ENCODE data around the gene FARS2. TPM values are rescaled to one million over a fixed set of nuclear protein-coding genes. Genes with fewer than 3 reads are reported as not detected.

FARS2 gene
- total and polyA plus RNA-seq, 7 experiments from 2014 or later = 16.2 to 28.1 (median 20.8) TPM

- H3K27me3 Mint-ChIP-seq = no peaks in the 10 kb centered on the region
- no peaks in the 10 kb centered on the region for H3K27me3 ChIP-seq (ENCODE audit: control insufficient read depth in 2 of 2, insufficient read depth in 2 of 2, low read length in 2 of 2)
- ChIA-PET CTCF (no interaction called here), POLR2A (interaction anchor here (0.9 kb wide), 1 partner anchor 9 kb away, joined by 3 read pairs; no protein-coding TSS in a partner anchor)
- no peaks in the 10 kb centered on the region for H3K4me1 ChIP-seq (ENCODE audit: control insufficient read depth in 2 of 2, insufficient read depth in 2 of 2, low read length in 2 of 2)
- peaks cover 0 to 28% (median 12%) of the 10 kb centered on the region in 7 donors for H3K4me1 Mint-ChIP-seq
- no peak overlapping the region for H3K27ac Mint-ChIP-seq
- intact Hi-C loops (cut with micrococcal nuclease) = no loop called here
- ATAC-seq = no peak
- H3K36me3 ChIP-seq (ENCODE audit: control insufficient read depth in 2 of 3, insufficient read depth in 3 of 3, low read length in 3 of 3) = no peaks in the 10 kb centered on the region
- peaks cover 0 to 29% (median 10%) of the 10 kb centered on the region in 11 donors for H3K9me3 Mint-ChIP-seq
- H3K4me3 ChIP-seq (ENCODE audit: low read length) = no peak overlapping the region
- H3K9me3 ChIP-seq (ENCODE audit: control insufficient read depth in 2 of 3, low read length in 3 of 3) = no peaks in the 10 kb centered on the region
- H3K27ac ChIP-seq (ENCODE audit: low read depth, low read length) = no peak overlapping the region
- no peak for DNase-seq
- H3K36me3 Mint-ChIP-seq = peaks cover 5 to 70% (median 59%) of the 10 kb centered on the region in 5 donors
- no peak overlapping the region for H3K4me3 Mint-ChIP-seq
These were observed 309.3 kb downstream of the FARS2 start for GRCh38 chr6:5570641-5571040.

GRCh38 chr6:5580736-5581581 is 319.6 kb downstream of the FARS2 start:
- H3K4me1 ChIP-seq (ENCODE audit: control insufficient read depth in 2 of 2, insufficient read depth in 2 of 2, low read length in 2 of 2) = peaks cover 0 to 12% of the 10 kb centered on the region in 2 donors
- no peak overlapping the region for H3K27ac ChIP-seq (ENCODE audit: low read depth, low read length)
- H3K4me3 Mint-ChIP-seq = peak overlapping the region in 9 of 10 donors; percentile 2 to 63 (median 50)
- ChIA-PET POLR2A (interaction anchor here (0.6 to 1.4 kb wide), 2 partner anchors 9 to 86 kb away, joined by 3 to 9 read pairs; no protein-coding TSS in a partner anchor), CTCF (no interaction called here)
- H3K36me3 ChIP-seq (ENCODE audit: control insufficient read depth in 2 of 3, insufficient read depth in 3 of 3, low read length in 3 of 3) = no peaks in the 10 kb centered on the region
- no peak overlapping the region for H3K4me3 ChIP-seq (ENCODE audit: low read length)
- peak overlapping the region; percentile 66 to 93 (median 80) for H3K27ac Mint-ChIP-seq
- no peaks in the 10 kb centered on the region for H3K9me3 ChIP-seq (ENCODE audit: control insufficient read depth in 2 of 3, low read length in 3 of 3)
- no peak for ATAC-seq
- H3K9me3 Mint-ChIP-seq = peaks cover 0 to 12% (median 4%) of the 10 kb centered on the region in 11 donors
- no peaks in the 10 kb centered on the region for H3K27me3 ChIP-seq (ENCODE audit: control insufficient read depth in 2 of 2, insufficient read depth in 2 of 2, low read length in 2 of 2)
- H3K36me3 Mint-ChIP-seq = peaks cover 3 to 25% (median 20%) of the 10 kb centered on the region in 5 donors
- H3K4me1 Mint-ChIP-seq = peaks cover 9 to 20% (median 16%) of the 10 kb centered on the region in 7 donors
- no peaks in the 10 kb centered on the region for H3K27me3 Mint-ChIP-seq
- intact Hi-C loops (cut with micrococcal nuclease) = loop anchor here in 1 of 2 donors (1.0 to 10.0 kb wide), 9 partner anchors 84 to 966 kb away; partner anchors contain the start of gene NRN1
- DNase-seq = peak in 6 of 9 donors; percentile 7 to 48 (median 15)

- H3K4me1 Mint-ChIP-seq = peaks cover 9 to 20% (median 16%) of the 10 kb centered on the region in 7 donors
- ATAC-seq (no peak), DNase-seq (no peak)
- POLR2A ChIA-PET = interaction anchor here (0.8 kb wide), 1 partner anchor 85 kb away, joined by 3 read pairs; no protein-coding TSS in a partner anchor
- peaks cover 0 to 12% of the 10 kb centered on the region in 2 donors for H3K4me1 ChIP-seq (ENCODE audit: control insufficient read depth in 2 of 2, insufficient read depth in 2 of 2, low read length in 2 of 2)
- H3K36me3 Mint-ChIP-seq = peaks cover 3 to 26% (median 19%) of the 10 kb centered on the region in 5 donors
- H3K27me3 ChIP-seq (ENCODE audit: control insufficient read depth in 2 of 2, insufficient read depth in 2 of 2, low read length in 2 of 2) = no peaks in the 10 kb centered on the region
- CTCF ChIA-PET = interaction anchor here (0.5 to 1.1 kb wide), 3 partner anchors 85 to 128 kb away, joined by 3 to 4 read pairs (median 3); no protein-coding TSS in a partner anchor
- no peaks in the 10 kb centered on the region for H3K36me3 ChIP-seq (ENCODE audit: control insufficient read depth in 2 of 3, insufficient read depth in 3 of 3, low read length in 3 of 3)
- H3K4me3 ChIP-seq (ENCODE audit: low read length) = no peak overlapping the region
- intact Hi-C loops (cut with micrococcal nuclease) = loop anchor here in 1 of 2 donors (5.0 to 10.0 kb wide), 4 partner anchors 162 to 965 kb away; partner anchors contain the start of gene NRN1
- peak overlapping the region in 1 of 9 donors; percentile 40 for H3K27ac Mint-ChIP-seq
- H3K27me3 Mint-ChIP-seq = no peaks in the 10 kb centered on the region
- H3K9me3 ChIP-seq (ENCODE audit: control insufficient read depth in 2 of 3, low read length in 3 of 3) = no peaks in the 10 kb centered on the region
- peaks cover 0 to 16% (median 9%) of the 10 kb centered on the region in 11 donors for H3K9me3 Mint-ChIP-seq
- H3K27ac ChIP-seq (ENCODE audit: low read depth, low read length) = no peak overlapping the region
- H3K4me3 Mint-ChIP-seq = no peak overlapping the region
These were observed 321.4 kb downstream of the FARS2 start for GRCh38 chr6:5582762-5583161.

GRCh38 chr6:5583528-5583927 is 322.2 kb downstream of the FARS2 start:
- H3K4me3 ChIP-seq (ENCODE audit: low read length) = no peak overlapping the region
- Mint-ChIP-seq H3K4me3 (no peak overlapping the region), H3K36me3 (peaks cover 3 to 26% (median 19%) of the 10 kb centered on the region in 5 donors), H3K4me1 (peaks cover 9 to 22% (median 17%) of the 10 kb centered on the region in 7 donors), H3K9me3 (peaks cover 0 to 16% (median 9%) of the 10 kb centered on the region in 11 donors), H3K27me3 (no peaks in the 10 kb centered on the region), H3K27ac (no peak overlapping the region)
- ATAC-seq = no peak
- H3K9me3 ChIP-seq (ENCODE audit: control insufficient read depth in 2 of 3, low read length in 3 of 3) = no peaks in the 10 kb centered on the region
- intact Hi-C loops (cut with micrococcal nuclease) = loop anchor here in 1 of 2 donors (5.0 to 10.0 kb wide), 4 partner anchors 161 to 964 kb away; partner anchors contain the start of gene NRN1
- H3K27ac ChIP-seq (ENCODE audit: low read depth, low read length) = no peak overlapping the region
- ChIA-PET POLR2A (no interaction called here), CTCF (interaction anchor here (0.5 to 0.9 kb wide), 2 partner anchors 87 to 128 kb away, joined by 3 to 4 read pairs; no protein-coding TSS in a partner anchor)
- H3K4me1 ChIP-seq (ENCODE audit: control insufficient read depth in 2 of 2, insufficient read depth in 2 of 2, low read length in 2 of 2) = peaks cover 0 to 12% of the 10 kb centered on the region in 2 donors
- no peaks in the 10 kb centered on the region for H3K27me3 ChIP-seq (ENCODE audit: control insufficient read depth in 2 of 2, insufficient read depth in 2 of 2, low read length in 2 of 2)
- DNase-seq = no peak
- H3K36me3 ChIP-seq (ENCODE audit: control insufficient read depth in 2 of 3, insufficient read depth in 3 of 3, low read length in 3 of 3) = no peaks in the 10 kb centered on the region

- peak overlapping the region in 1 of 10 donors; percentile 45 for H3K4me3 Mint-ChIP-seq
- H3K4me3 ChIP-seq (ENCODE audit: low read length) = no peak overlapping the region
- peaks cover 0 to 16% (median 9%) of the 10 kb centered on the region in 11 donors for H3K9me3 Mint-ChIP-seq
- H3K36me3 Mint-ChIP-seq = peaks cover 3 to 26% (median 19%) of the 10 kb centered on the region in 5 donors
- DNase-seq (no peak), ATAC-seq (no peak)
- intact Hi-C loops (cut with micrococcal nuclease) = loop anchor here in 1 of 2 donors (5.0 to 10.0 kb wide), 4 partner anchors 161 to 963 kb away; partner anchors contain the start of gene NRN1
- no peaks in the 10 kb centered on the region for H3K36me3 ChIP-seq (ENCODE audit: control insufficient read depth in 2 of 3, insufficient read depth in 3 of 3, low read length in 3 of 3)
- ChIA-PET POLR2A (no interaction called here), CTCF (interaction anchor here (1.1 kb wide), 1 partner anchor 113 kb away, joined by 4 read pairs; no protein-coding TSS in a partner anchor)
- no peak overlapping the region for H3K27ac Mint-ChIP-seq
- no peaks in the 10 kb centered on the region for H3K9me3 ChIP-seq (ENCODE audit: control insufficient read depth in 2 of 3, low read length in 3 of 3)
- H3K4me1 ChIP-seq (ENCODE audit: control insufficient read depth in 2 of 2, insufficient read depth in 2 of 2, low read length in 2 of 2) = peaks cover 0 to 12% of the 10 kb centered on the region in 2 donors
- H3K27ac ChIP-seq (ENCODE audit: low read depth, low read length) = no peak overlapping the region
- H3K4me1 Mint-ChIP-seq = peaks cover 9 to 25% (median 19%) of the 10 kb centered on the region in 7 donors
- H3K27me3 Mint-ChIP-seq = no peaks in the 10 kb centered on the region
- H3K27me3 ChIP-seq (ENCODE audit: control insufficient read depth in 2 of 2, insufficient read depth in 2 of 2, low read length in 2 of 2) = no peaks in the 10 kb centered on the region
These were observed 322.8 kb downstream of the FARS2 start for GRCh38 chr6:5584078-5584482.

GRCh38 chr6:5587648-5588047 is 326.3 kb downstream of the FARS2 start:
- no peak for ATAC-seq
- peaks cover 0 to 18% (median 0%) of the 10 kb centered on the region in 7 donors for H3K4me1 Mint-ChIP-seq
- H3K36me3 Mint-ChIP-seq = peaks cover 0 to 32% (median 23%) of the 10 kb centered on the region in 5 donors
- Histone ChIP-seq H3K27me3 (ENCODE audit: control insufficient read depth in 2 of 2, insufficient read depth in 2 of 2, low read length in 2 of 2) (no peaks in the 10 kb centered on the region), H3K36me3 (ENCODE audit: control insufficient read depth in 2 of 3, insufficient read depth in 3 of 3, low read length in 3 of 3) (no peaks in the 10 kb centered on the region), H3K4me1 (ENCODE audit: control insufficient read depth in 2 of 2, insufficient read depth in 2 of 2, low read length in 2 of 2) (no peaks in the 10 kb centered on the region), H3K27ac (ENCODE audit: low read depth, low read length) (no peak overlapping the region), H3K9me3 (ENCODE audit: control insufficient read depth in 2 of 3, low read length in 3 of 3) (no peaks in the 10 kb centered on the region), H3K4me3 (ENCODE audit: low read length) (no peak overlapping the region)
- DNase-seq = no peak
- no peak overlapping the region for H3K27ac Mint-ChIP-seq
- intact Hi-C loops (cut with micrococcal nuclease) = loop anchor here in 1 of 2 donors (10.0 kb wide), 1 partner anchor 157 kb away; no protein-coding TSS in a partner anchor
- POLR2A ChIA-PET = no interaction called here
- no peak overlapping the region for H3K4me3 Mint-ChIP-seq
- H3K9me3 Mint-ChIP-seq = peaks cover 0 to 16% (median 9%) of the 10 kb centered on the region in 11 donors
- no peaks in the 10 kb centered on the region for H3K27me3 Mint-ChIP-seq
- CTCF ChIA-PET = no interaction called here

Data from naive thymus-derived CD4-positive, alpha-beta T cell (primary cell).